GM21390 (cell line): Measurements from ENCODE around the gene SPNS2.

Source experiments
- ATAC-seq: cut with Tn5 transposase; IDR thresholded peaks from one replicate; pipeline ENCODE4 v1.9.1; 2021; ENCODE audit not compliant: unreplicated experiment

The SPNS2 gene

DNA sequence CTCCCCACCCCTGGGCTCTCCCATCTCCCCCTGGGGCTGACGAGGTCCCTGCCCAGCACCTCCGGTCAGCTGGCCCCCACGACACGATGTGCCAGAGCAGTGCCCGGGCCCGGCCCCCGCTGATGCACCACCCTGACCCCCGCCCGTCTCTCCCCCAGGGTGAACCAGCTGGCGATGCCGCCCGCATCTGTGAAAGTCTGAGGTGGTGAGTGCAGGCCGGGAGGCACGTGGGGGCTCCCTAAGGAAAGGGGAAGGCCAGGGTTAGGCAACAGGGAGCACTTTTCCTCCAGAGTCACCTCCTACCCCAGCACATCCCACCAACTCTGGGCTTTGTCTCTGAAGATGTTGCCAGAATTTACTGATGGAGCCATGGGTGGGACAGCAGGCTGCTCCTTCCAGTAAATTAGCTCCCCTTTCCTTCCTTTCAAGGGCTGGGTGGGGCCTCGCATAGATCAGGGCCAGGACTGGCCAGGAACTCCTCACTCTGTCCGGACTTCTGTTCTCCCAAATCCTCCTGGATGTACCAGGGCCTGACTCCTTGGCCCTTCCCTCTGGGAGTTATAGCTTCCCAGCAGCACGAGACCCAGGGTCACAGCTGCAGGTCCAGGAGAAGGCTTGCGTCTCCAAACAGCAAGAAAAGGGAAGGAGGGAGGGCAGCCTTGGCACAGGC is 38.2 kb downstream of the SPNS2 start:
- no peak for ATAC-seq

DNA sequence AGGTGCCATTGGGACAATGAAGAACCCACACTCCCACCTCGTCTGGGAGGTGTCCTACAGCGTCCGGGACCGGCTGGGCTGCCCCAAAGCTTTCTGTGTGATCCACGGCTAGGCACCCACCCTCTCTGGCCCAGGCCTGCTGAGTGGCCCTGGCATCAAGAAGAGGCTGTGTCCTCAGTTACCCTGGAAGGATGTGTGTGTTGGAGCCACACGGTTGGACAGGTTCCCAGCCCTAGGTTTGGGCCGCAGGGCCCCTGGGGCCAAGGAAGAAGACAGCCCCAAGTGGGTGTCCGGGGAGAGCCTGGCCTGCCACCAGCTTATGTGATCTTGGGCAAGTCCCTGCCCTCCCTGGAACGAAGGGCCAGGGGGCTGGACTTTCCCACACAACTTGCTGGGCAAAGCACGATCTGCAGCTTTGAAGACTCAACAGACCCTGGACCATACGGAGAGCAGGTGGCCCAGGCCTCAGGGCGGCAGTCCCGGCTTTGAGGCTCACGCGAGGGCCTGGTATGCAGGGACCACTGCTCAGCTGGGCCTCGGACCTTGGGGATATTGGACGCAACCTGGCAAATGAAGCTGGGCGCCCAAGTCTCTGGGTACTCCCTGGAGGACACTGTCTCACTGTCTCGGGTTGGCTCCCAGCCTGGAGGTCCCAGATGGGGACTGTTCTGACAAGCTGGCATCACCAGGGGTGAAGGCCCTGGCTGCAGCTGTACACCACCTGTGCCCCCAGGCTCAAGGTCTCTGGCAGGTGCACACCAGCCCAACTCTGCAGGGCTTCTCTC is 39.0 kb downstream of the SPNS2 start:
- ATAC-seq = no peak

DNA sequence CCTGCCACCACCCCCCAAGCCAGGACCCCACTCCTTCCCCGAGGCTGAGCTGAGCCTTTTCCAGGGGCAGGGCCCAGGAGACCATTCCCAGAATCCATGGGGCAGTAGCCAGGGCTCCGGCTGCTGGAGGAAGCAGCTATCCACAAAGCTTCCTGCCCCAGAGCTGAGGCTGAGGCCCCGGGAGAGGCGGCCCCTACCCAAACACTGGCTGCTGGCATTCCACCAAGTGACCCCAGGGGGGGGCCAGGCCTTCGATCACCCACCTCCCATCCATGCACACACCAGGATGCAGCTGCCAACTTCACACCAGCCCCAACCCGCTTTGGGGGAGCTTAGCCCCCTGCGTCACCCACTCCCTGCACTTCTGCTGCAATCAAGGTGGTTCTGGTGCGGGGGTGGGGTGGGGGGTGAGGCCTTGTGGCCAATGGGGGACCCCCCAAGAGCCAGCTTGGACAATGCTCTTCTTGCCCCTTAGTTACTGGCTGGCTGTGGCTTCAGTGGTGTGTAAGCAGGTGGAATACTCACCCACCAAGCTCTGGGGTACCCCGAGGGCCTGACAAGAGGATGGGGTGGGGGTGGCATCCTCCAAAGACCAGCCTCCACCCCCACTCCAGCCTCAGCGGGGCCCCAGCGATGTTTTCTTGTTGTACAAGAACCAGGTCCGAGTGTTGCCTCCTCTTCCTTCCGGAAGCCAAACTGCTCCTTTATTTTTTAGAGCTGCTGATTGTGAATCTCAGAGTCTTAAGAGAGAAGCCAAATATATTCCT is 39.7 kb downstream of the SPNS2 start:
- no peak for ATAC-seq

GRCh38 chr17:4539025-4539424 is 40.3 kb downstream of the SPNS2 start:
- no peak for ATAC-seq

GRCh38 chr17:4539576-4540223 is 41.0 kb downstream of the SPNS2 start:
- ATAC-seq = no peak

DNA sequence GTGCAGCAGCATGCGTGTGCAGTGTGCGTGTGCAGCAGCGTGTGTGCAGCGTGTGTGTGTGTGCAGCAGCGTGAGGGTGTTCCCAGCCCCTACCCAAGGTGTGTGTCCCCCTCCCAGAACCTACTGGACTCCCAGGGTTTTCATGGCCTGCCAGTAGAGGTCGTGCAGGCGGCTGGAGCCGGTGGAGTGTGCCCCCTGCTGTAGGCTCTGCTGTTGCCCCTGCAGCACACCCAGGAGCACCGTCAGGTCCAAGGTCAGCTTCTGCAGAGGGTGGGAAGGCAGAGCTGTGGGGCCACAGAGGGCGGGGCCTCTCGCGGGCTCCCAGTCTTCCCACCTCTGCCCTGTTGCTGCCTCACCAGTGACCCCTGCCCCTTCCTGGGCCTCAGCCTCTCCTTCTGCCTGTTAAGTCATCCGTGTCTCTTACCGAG is 41.6 kb downstream of the SPNS2 start:
- no peak for ATAC-seq

- ATAC-seq = no peak
These were observed 42.1 kb downstream of the SPNS2 start for GRCh38 chr17:4540687-4541327.

- no peak for ATAC-seq
These were observed 42.8 kb downstream of the SPNS2 start for GRCh38 chr17:4541328-4542002.

DNA sequence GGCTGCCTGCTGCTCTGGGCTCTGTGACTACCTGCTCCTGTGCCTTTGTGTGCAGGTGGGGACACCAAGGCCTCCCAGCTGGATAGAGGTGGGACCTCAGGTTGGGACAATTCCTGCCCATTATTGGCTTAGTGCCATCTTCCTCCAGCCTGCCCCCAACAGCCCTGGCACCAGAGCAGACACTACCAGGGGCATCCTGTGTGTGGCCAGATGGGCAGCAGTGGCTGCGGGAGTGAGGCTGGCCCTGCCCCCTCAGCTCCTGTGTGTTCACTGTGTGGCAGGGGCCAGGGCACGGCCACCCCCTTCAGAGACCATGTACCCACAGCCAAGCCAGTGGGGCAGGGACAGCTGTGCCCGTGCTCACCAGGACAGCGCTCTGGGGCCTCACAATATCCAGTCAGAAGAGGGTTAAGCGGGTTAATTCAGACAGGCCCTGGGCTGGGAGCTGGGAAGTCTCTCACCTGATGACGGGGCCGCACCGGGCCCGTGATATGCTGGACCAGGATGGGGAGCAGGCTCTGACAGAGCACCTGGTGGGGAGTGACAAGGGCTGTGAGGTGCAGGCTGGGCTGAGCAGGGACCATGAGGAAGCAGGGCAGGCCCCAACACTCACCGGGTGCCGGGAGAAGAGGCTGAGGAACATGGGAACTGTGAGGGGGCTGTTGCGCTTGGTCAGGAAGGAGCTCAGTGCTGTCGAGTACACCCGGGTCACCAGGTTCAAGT is 43.5 kb downstream of the SPNS2 start:
- no peak for ATAC-seq

DNA sequence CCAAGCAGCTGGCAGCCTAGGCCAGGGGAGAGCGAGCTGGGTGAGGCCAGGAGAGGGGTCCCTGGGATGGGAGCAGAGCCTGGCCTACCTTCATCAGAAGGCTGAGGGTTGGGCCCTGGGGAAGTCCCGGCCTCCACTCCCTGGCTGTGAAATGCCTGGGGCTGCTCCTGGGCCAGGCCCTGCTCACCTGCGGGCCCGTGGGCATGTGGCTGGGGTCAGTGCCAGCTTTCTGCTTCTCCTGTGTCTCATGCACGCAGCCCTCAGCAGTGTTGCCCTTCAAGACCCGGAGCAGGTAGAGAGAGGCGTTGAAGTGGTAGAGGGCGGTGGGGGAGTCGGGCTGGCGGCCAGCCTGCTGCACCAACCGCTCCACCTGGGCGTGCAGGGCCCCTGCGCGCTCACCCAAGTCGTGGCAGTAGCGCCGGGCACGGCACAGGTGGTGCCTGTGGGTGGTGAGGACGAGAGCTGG is 44.1 kb downstream of the SPNS2 start:
- ATAC-seq = no peak

GRCh38 chr17:4543557-4544026 is 44.9 kb downstream of the SPNS2 start:
- no peak for ATAC-seq

DNA sequence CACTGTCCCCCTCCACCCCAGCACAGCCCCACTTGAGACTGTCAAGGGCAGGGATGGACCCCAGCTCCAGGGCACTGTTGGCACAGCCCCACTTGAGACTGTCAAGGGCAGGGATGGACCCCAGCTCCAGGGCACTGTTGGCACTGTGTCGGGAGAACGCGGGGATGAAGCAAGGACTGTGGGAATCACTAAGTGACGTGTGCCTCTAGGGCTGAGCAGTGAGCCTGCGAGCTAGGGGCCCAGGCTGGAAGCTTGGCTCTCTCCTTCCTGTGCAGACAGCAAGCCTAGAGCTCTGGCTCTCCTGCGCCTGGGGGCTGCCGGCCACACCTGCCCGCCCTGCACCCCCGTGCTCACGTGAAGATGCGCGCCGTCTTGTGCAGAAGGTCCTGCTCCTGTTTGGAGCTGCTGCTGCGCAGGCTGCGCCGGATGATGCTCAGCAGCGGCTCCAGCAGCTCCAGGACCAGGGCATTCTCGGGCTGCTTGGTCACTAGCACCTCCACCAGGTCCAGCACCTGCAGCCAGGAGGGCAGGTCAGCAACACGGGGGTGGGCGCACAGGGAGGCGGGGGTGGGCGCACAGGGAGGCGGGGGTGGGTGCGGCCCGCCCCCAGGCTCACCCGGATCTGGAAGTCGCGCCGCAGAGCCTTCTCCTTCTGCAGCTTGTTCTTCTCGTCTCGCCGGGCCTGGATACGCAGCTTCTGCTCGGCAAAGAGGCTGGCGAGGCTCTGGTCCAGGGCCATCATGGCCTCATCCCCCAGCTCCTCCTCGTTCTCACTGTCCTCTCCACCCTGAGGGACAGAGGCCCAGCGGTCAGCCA is 45.7 kb downstream of the SPNS2 start:
- ATAC-seq = no peak

GRCh38 chr17:4544951-4545216 is 46.2 kb downstream of the SPNS2 start:
- no peak for ATAC-seq

GRCh38 chr17:4545217-4545951 is 46.7 kb downstream of the SPNS2 start:
- ATAC-seq = no peak

- no peak for ATAC-seq
These were observed 48.6 kb downstream of the SPNS2 start for GRCh38 chr17:4547118-4547906.

DNA sequence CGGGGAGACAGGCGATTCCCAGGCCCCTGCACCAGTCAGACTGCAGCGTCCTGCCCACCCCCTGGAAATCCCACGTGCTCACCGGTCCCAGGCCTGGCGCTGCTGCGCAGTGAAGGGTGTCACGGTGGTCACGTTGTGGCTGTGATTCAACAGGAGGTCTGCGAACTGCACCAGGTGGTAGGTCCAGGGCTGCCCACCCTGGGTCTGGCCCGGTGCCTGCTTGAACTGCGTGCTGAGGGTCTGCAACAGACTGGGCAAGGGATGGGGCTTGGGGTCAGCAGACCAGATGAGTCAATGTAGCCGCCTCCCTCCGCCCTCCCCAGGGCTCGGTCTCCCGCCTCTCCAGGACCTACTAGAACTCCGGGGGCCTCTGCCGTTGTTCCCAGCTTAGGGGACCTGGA is 49.4 kb downstream of the SPNS2 start:
- ATAC-seq = no peak
